ENCODE measurements around the gene TNFRSF8.

- TF ChIP-seq ZNF530 (CRISPR knock-in tag; IDR thresholded peaks at IDR 0.05; ENCODE audit: low read depth) (no peak), ZNF567 (CRISPR knock-in tag; IDR thresholded peaks at IDR 0.05; ENCODE audit: borderline replicate concordance) (no peak), CTCF (CRISPR knock-in tag; IDR thresholded peaks at IDR 0.05) (no peak), GABPA (IDR thresholded peaks at IDR 0.05; ENCODE audit: low read depth, low read length) (no peak), GABPA (CRISPR knock-in tag; IDR thresholded peaks at IDR 0.05; ENCODE audit: low read depth) (no peak), CENPT (CRISPR knock-in tag; IDR thresholded peaks at IDR 0.05; ENCODE audit: low read depth) (no peak), SP1 (IDR thresholded peaks at IDR 0.05) (no peak), SP1 (CRISPR knock-in tag; IDR thresholded peaks at IDR 0.05) (no peak)
Measured at GRCh38 chr1:12149791-12150175, 86.7 kb downstream of the TNFRSF8 start.
